Stimulated activated CD4-positive, alpha-beta T cell treated with anti-CD3 and anti-CD28 coated beads, Interleukin-1b, Interleukin-23, amount 100 ng/mL, for 24 hours (primary cell): ENCODE measurements around the gene GAK.

Experiments
- DNase-seq, 4 experiments: peaks; one replicate each; pipeline ENCODE4 v3.0.0-alpha.2; 2020; ENCODE audit warnings: low read depth in 4 of 4, low spot score in 1 of 4

GAK gene

GRCh38 chr4:874056-874455, 58.1 kb downstream of the GAK start:
- no peak for DNase-seq

- no peak for DNase-seq
Observed at GRCh38 chr4:872241-872981, 59.7 kb downstream of the GAK start.

GRCh38 chr4:871484-871883, 60.6 kb downstream of the GAK start:
- no peak for DNase-seq

GRCh38 chr4:870951-871350, 61.2 kb downstream of the GAK start:
- no peak for DNase-seq

- no peak for DNase-seq
Observed at GRCh38 chr4:869776-870175, 62.3 kb downstream of the GAK start.

- no peak for DNase-seq
Observed at GRCh38 chr4:868421-868820, 63.7 kb downstream of the GAK start.

GRCh38 chr4:867526-868250, 64.4 kb downstream of the GAK start:
- DNase-seq, result no peak

- no peak for DNase-seq
Observed at GRCh38 chr4:866761-867390, 65.2 kb downstream of the GAK start.

- no peak for DNase-seq
Observed at GRCh38 chr4:866068-866760, 65.9 kb downstream of the GAK start.

GRCh38 chr4:865572-865971, 66.5 kb downstream of the GAK start:
- DNase-seq, result no peak

- no peak for DNase-seq
Observed at GRCh38 chr4:865121-865465, 67.0 kb downstream of the GAK start.

GRCh38 chr4:864456-865120, 67.5 kb downstream of the GAK start:
- DNase-seq, result no peak

GRCh38 chr4:860561-860960, 71.6 kb downstream of the GAK start:
- DNase-seq, result no peak

- DNase-seq, result no peak
Observed at GRCh38 chr4:859496-859895, 72.6 kb downstream of the GAK start.

- DNase-seq, result no peak
Observed at GRCh38 chr4:858831-859451, 73.2 kb downstream of the GAK start.

- no peak for DNase-seq
Observed at GRCh38 chr4:858041-858481, 74.1 kb downstream of the GAK start.

GRCh38 chr4:857461-857860, 74.7 kb downstream of the GAK start:
- no peak for DNase-seq

- DNase-seq, result no peak
Observed at GRCh38 chr4:856225-856901, 75.8 kb downstream of the GAK start.

GRCh38 chr4:855880-856224, 76.3 kb downstream of the GAK start:
- no peak for DNase-seq

GRCh38 chr4:854356-854755, 77.8 kb downstream of the GAK start:
- no peak for DNase-seq
